Stimulated activated CD4-positive, alpha-beta T cell treated with anti-CD3 and anti-CD28 coated beads, Interleukin-1b, Interleukin-23, amount 100 ng/mL, for 1 hour (primary cell): ENCODE results near the gene YPEL1.
A peak's percentile ranks its signal among the peaks of the same experiment; 100 is the strongest.

Source experiments
- DNase-seq, 2 donors: peaks; one replicate each; pipeline ENCODE4 v3.0.0-alpha.2; 2020; ENCODE audit warnings: low read depth in 2 of 2

The YPEL1 gene

DNA sequence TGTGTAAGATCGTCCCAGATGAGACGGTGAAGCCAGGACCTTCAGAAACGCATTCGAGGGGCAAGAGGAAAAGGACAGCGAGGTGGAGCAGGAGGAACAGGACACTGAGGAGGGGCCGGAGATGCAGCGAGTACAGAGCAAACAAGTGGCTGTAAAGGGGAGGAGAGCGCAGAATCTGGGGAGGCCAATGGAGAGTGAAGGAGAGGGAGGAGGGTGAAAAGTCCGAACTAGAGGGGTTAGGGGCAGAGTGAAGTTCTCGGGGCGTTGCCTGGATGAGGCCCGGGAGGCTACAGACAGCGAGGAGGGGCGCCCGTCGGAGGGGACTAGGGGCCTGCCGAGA, 78.6 kb downstream of the YPEL1 start:
- DNase-seq: no peak

DNA sequence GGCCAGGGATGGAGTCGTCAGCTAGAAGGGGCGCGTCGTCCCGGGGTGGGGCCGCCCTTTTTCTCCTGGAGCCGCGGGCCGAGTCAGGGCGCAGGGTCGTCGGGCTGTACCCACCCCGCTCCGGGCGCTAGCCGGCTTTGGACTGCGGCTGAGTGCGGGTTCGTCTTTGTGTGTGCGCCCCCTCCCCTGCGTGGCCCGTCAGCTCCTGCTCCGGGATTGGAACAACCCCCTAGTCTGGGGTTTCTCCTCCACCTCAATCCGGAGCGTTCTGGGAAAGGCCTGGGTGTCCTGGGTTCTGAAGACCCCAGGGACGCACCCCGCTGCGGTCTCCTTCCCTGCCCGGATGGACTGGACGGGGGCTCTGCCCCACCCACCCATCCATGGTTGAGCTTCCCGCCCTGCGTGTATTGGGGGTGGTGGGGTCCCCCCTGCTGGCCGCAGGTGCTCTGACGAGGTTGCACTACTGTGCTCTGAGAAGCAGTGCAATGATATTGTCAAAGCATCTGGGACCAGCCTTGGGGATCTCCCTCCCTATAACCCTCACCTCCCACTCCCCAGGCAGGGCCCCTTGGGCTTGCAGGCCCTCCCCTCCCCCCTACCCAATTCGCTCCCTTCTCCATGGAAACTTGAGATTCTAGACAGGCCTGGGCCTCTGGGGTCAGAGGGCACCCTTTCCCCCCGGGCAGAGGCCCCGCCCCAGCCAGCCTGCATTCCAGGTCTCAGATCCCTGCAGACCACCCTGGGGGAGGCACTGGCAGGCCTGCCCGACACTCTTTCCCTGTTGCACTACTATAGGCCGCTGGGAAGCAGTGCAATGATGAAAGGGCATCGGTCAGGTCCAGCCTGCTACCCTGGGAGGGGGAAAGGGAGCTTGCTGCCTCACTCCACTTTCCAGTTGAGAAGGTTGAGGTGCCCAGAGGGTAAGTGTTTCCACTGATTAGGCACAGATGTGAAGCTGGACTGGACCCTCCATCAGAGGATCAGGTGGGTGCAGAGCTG, 82.7 kb downstream of the YPEL1 start:
- no peak for DNase-seq

GRCh38 chr22:21652010-21652546, 83.5 kb downstream of the YPEL1 start:
- DNase-seq: peak; percentile 38 to 65

- no peak for DNase-seq
Observed at GRCh38 chr22:21651521-21652009, 84.0 kb downstream of the YPEL1 start.

DNA sequence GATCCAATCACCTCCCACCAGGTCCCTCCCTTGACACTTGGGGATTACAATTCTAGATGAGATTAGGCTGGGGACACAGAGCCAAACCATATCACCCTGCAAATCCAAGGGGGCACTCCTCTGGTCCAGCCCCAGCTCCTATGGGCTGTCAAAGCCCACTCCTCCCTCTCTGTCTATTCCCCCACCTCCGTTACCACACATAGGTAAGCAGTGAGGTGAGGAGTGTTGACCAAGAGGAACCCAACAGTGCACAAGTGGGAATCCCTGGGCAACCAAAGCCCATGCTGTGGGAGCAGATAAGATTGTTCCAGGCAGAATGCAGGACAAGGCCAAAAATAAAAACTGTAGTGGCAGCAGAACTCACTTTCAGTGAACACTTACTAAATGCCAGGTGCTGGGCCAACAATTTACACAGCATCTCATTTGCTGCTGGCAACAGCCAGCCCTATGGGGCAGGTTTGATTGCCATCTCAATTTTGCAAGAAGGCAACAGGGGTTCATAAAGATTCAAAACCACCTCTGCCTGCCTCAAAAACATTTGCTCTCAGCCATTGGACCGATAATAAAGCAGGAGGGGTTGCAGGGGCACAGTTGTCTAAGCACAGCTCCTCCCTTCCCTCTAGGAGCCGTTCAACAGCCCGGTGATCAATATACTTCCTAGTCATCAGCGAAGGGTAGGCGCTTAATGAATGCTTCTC, 84.6 kb downstream of the YPEL1 start:
- no peak for DNase-seq

GRCh38 chr22:21650280-21650679, 85.3 kb downstream of the YPEL1 start:
- no peak for DNase-seq
